ENCODE results near the gene DTX3L.

Gene DTX3L

GRCh38 chr3:122608916-122609315, 44.8 kb downstream of the DTX3L start:
- DNase-seq: no peak

DNA sequence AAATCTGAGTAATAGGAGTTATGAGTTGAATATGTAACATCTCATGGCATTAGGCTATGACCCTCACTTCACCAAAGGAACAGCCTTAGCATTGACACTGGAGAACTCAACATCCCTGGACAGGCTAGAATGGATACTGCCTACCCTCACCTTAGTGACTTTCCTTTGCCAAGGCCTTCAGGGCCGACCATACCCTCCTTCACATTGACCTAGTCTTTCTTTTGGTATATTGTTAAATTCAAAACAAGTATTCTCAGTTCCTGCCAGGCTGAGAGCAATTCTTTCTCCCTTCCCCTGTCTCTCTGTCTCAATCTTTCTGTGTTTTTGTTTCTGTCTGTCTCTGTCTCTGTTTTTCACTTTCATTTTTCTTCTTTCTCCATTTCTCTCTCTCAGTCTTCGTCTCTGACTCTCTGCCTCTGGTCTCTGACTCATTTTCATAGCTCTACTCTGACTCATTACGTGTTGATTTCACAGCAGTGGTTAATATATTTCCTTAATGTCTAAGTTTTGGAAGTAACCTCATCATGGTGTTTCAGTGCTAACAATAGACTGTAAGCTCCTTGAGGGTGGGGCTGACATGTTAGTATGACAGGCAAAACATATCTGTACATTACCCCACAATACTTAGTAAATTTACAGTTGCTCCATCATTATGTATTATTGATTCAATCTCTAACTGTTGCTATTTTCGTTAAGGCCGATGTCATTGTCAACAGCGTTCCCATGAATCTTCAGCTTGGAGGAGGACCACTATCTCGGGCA, 45.8 kb downstream of the DTX3L start:
- no peak for DNase-seq

GRCh38 chr3:122612696-122613095, 48.6 kb downstream of the DTX3L start:
- DNase-seq: no peak

GRCh38 chr3:122615303-122615702, 51.2 kb downstream of the DTX3L start:
- DNase-seq: no peak

GRCh38 chr3:122618614-122619013, 54.5 kb downstream of the DTX3L start:
- DNase-seq: no peak

DNA sequence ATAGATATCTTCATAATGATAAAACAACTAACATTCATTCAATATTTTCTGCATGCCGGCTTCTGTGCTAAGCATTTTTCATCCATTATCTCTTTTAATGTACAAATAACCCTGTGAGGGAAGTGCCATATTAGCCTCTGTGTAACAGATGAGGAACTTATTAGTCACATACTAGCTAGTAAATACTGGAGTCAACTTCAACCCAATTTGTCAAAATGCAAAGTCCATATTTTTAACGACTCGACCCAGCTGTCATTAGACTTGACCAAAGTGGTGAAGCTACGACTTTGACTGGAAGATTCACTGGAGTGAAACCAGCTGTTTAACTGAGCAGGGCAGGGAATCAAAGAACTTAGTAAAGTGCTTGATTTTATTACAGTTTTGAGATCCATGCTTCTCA, 54.9 kb downstream of the DTX3L start:
- no peak for DNase-seq

GRCh38 chr3:122620399-122620798, 56.3 kb downstream of the DTX3L start:
- no peak for DNase-seq

DNA sequence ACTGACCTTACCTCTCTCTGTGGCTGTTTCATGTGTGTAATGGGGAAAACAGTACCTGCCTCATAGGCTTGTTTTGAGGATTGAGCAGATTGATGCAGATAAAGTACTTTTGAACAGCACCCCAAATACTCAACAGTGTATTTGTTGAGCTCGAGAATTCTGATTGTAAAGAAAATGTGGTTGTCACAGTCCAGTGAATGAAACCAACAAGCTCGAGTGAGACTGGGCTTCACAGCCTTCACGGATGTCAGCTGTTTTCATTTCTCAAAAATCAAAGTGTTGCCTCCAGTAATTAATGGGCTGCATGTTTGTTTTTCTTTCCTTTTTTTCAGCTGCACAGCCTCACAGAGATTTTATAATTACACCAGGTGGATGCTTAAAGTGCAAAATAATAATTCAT, 57.0 kb downstream of the DTX3L start:
- DNase-seq: no peak

- no peak for DNase-seq
These were observed 59.1 kb downstream of the DTX3L start for GRCh38 chr3:122623031-122623829.

All from femur (tissue), 1 donor.